Measurements from ENCODE around the gene FRK.
"Not testable (repeated sequence)": the region's sequence is repeated elsewhere in the genome, so short reads cannot be mapped to it uniquely, and the experiment has no call there.

Gene FRK

GRCh38 chr6:115928000-115928399 lies 132.7 kb downstream of the FRK start:
- H3K27me3 ChIP-seq (ENCODE audit: insufficient read depth, low read length); H3K27ac ChIP-seq (ENCODE audit: low read length); H3K4me3 ChIP-seq (ENCODE audit: low read length); H3K9ac ChIP-seq (ENCODE audit: low read depth, low read length); H3K4me1 ChIP-seq (ENCODE audit: insufficient read depth, low read length); H3K36me3 ChIP-seq (ENCODE audit: insufficient read depth, low read depth, low read length); H3K9me3 ChIP-seq (ENCODE audit: insufficient read depth, low read depth, low read length): not testable (repeated sequence)

- no peaks in the 10 kb centered on the region for H3K36me3 ChIP-seq (ENCODE audit: insufficient read depth, low read depth, low read length)
- H3K4me3 ChIP-seq (ENCODE audit: low read length) = no peak overlapping the region
- H3K27ac ChIP-seq (ENCODE audit: low read length) = no peak overlapping the region
- no peaks in the 10 kb centered on the region for H3K9me3 ChIP-seq (ENCODE audit: insufficient read depth, low read depth, low read length)
- no peaks in the 10 kb centered on the region for H3K4me1 ChIP-seq (ENCODE audit: insufficient read depth, low read length)
- no peaks in the 10 kb centered on the region for H3K27me3 ChIP-seq (ENCODE audit: insufficient read depth, low read length)
- H3K9ac ChIP-seq (ENCODE audit: low read depth, low read length) = no peak overlapping the region
Measured at GRCh38 chr6:115922971-115923370, 137.7 kb downstream of the FRK start.

GRCh38 chr6:115914098-115914497 lies 146.6 kb downstream of the FRK start:
- Histone ChIP-seq H3K27me3 (ENCODE audit: insufficient read depth, low read length) (no peaks in the 10 kb centered on the region), H3K27ac (ENCODE audit: low read length) (no peak overlapping the region), H3K9me3 (ENCODE audit: insufficient read depth, low read depth, low read length) (no peaks in the 10 kb centered on the region), H3K4me1 (ENCODE audit: insufficient read depth, low read length) (no peaks in the 10 kb centered on the region), H3K36me3 (ENCODE audit: insufficient read depth, low read depth, low read length) (no peaks in the 10 kb centered on the region), H3K4me3 (ENCODE audit: low read length) (no peak overlapping the region), H3K9ac (ENCODE audit: low read depth, low read length) (no peak overlapping the region)

- Histone ChIP-seq H3K36me3 (ENCODE audit: insufficient read depth, low read depth, low read length) (no peaks in the 10 kb centered on the region), H3K27ac (ENCODE audit: low read length) (no peak overlapping the region), H3K4me1 (ENCODE audit: insufficient read depth, low read length) (no peaks in the 10 kb centered on the region), H3K9ac (ENCODE audit: low read depth, low read length) (no peak overlapping the region), H3K4me3 (ENCODE audit: low read length) (no peak overlapping the region), H3K27me3 (ENCODE audit: insufficient read depth, low read length) (no peaks in the 10 kb centered on the region), H3K9me3 (ENCODE audit: insufficient read depth, low read depth, low read length) (no peaks in the 10 kb centered on the region)
Measured at GRCh38 chr6:115909923-115910546, 150.7 kb downstream of the FRK start.

- Histone ChIP-seq H3K27me3 (ENCODE audit: insufficient read depth, low read length) (no peaks in the 10 kb centered on the region), H3K4me1 (ENCODE audit: insufficient read depth, low read length) (no peaks in the 10 kb centered on the region), H3K27ac (ENCODE audit: low read length) (no peak overlapping the region), H3K9me3 (ENCODE audit: insufficient read depth, low read depth, low read length) (no peaks in the 10 kb centered on the region), H3K9ac (ENCODE audit: low read depth, low read length) (no peak overlapping the region), H3K36me3 (ENCODE audit: insufficient read depth, low read depth, low read length) (no peaks in the 10 kb centered on the region), H3K4me3 (ENCODE audit: low read length) (no peak overlapping the region)
Measured at GRCh38 chr6:115908906-115909559, 151.7 kb downstream of the FRK start.

GRCh38 chr6:115905471-115905870 lies 155.2 kb downstream of the FRK start:
- Histone ChIP-seq H3K9ac (ENCODE audit: low read depth, low read length) (no peak overlapping the region), H3K4me3 (ENCODE audit: low read length) (no peak overlapping the region), H3K4me1 (ENCODE audit: insufficient read depth, low read length) (no peaks in the 10 kb centered on the region), H3K9me3 (ENCODE audit: insufficient read depth, low read depth, low read length) (no peaks in the 10 kb centered on the region), H3K27ac (ENCODE audit: low read length) (no peak overlapping the region), H3K36me3 (ENCODE audit: insufficient read depth, low read depth, low read length) (no peaks in the 10 kb centered on the region), H3K27me3 (ENCODE audit: insufficient read depth, low read length) (no peaks in the 10 kb centered on the region)

- Histone ChIP-seq H3K9ac (ENCODE audit: low read depth, low read length) (no peak overlapping the region), H3K9me3 (ENCODE audit: insufficient read depth, low read depth, low read length) (no peaks in the 10 kb centered on the region), H3K27me3 (ENCODE audit: insufficient read depth, low read length) (no peaks in the 10 kb centered on the region), H3K4me3 (ENCODE audit: low read length) (no peak overlapping the region), H3K27ac (ENCODE audit: low read length) (no peak overlapping the region), H3K4me1 (ENCODE audit: insufficient read depth, low read length) (no peaks in the 10 kb centered on the region), H3K36me3 (ENCODE audit: insufficient read depth, low read depth, low read length) (no peaks in the 10 kb centered on the region)
Measured at GRCh38 chr6:115902436-115902835, 158.3 kb downstream of the FRK start.

GRCh38 chr6:115901896-115902295 lies 158.8 kb downstream of the FRK start:
- H3K9ac ChIP-seq (ENCODE audit: low read depth, low read length) = no peak overlapping the region
- no peaks in the 10 kb centered on the region for H3K36me3 ChIP-seq (ENCODE audit: insufficient read depth, low read depth, low read length)
- no peak overlapping the region for H3K27ac ChIP-seq (ENCODE audit: low read length)
- H3K4me1 ChIP-seq (ENCODE audit: insufficient read depth, low read length) = no peaks in the 10 kb centered on the region
- no peak overlapping the region for H3K4me3 ChIP-seq (ENCODE audit: low read length)
- no peaks in the 10 kb centered on the region for H3K27me3 ChIP-seq (ENCODE audit: insufficient read depth, low read length)
- no peaks in the 10 kb centered on the region for H3K9me3 ChIP-seq (ENCODE audit: insufficient read depth, low read depth, low read length)

GRCh38 chr6:115899730-115900282 lies 160.9 kb downstream of the FRK start:
- Histone ChIP-seq H3K4me1 (ENCODE audit: insufficient read depth, low read length) (no peaks in the 10 kb centered on the region), H3K27me3 (ENCODE audit: insufficient read depth, low read length) (no peaks in the 10 kb centered on the region), H3K36me3 (ENCODE audit: insufficient read depth, low read depth, low read length) (no peaks in the 10 kb centered on the region), H3K27ac (ENCODE audit: low read length) (no peak overlapping the region), H3K4me3 (ENCODE audit: low read length) (no peak overlapping the region), H3K9me3 (ENCODE audit: insufficient read depth, low read depth, low read length) (no peaks in the 10 kb centered on the region), H3K9ac (ENCODE audit: low read depth, low read length) (no peak overlapping the region)

GRCh38 chr6:115898246-115898645 lies 162.4 kb downstream of the FRK start:
- no peaks in the 10 kb centered on the region for H3K36me3 ChIP-seq (ENCODE audit: insufficient read depth, low read depth, low read length)
- H3K9me3 ChIP-seq (ENCODE audit: insufficient read depth, low read depth, low read length) = no peaks in the 10 kb centered on the region
- no peaks in the 10 kb centered on the region for H3K27me3 ChIP-seq (ENCODE audit: insufficient read depth, low read length)
- H3K4me1 ChIP-seq (ENCODE audit: insufficient read depth, low read length) = no peaks in the 10 kb centered on the region
- H3K27ac ChIP-seq (ENCODE audit: low read length) = no peak overlapping the region
- H3K4me3 ChIP-seq (ENCODE audit: low read length) = no peak overlapping the region
- no peak overlapping the region for H3K9ac ChIP-seq (ENCODE audit: low read depth, low read length)

- Histone ChIP-seq H3K27ac (ENCODE audit: low read length) (no peak overlapping the region), H3K4me1 (ENCODE audit: insufficient read depth, low read length) (no peaks in the 10 kb centered on the region), H3K9me3 (ENCODE audit: insufficient read depth, low read depth, low read length) (no peaks in the 10 kb centered on the region), H3K9ac (ENCODE audit: low read depth, low read length) (no peak overlapping the region), H3K36me3 (ENCODE audit: insufficient read depth, low read depth, low read length) (no peaks in the 10 kb centered on the region), H3K4me3 (ENCODE audit: low read length) (no peak overlapping the region), H3K27me3 (ENCODE audit: insufficient read depth, low read length) (no peaks in the 10 kb centered on the region)
Measured at GRCh38 chr6:115896538-115897129, 164.1 kb downstream of the FRK start.

- H3K9ac ChIP-seq (ENCODE audit: low read depth, low read length) = no peak overlapping the region
- H3K27ac ChIP-seq (ENCODE audit: low read length) = no peak overlapping the region
- no peak overlapping the region for H3K4me3 ChIP-seq (ENCODE audit: low read length)
- H3K36me3 ChIP-seq (ENCODE audit: insufficient read depth, low read depth, low read length) = no peaks in the 10 kb centered on the region
- no peaks in the 10 kb centered on the region for H3K27me3 ChIP-seq (ENCODE audit: insufficient read depth, low read length)
- no peaks in the 10 kb centered on the region for H3K9me3 ChIP-seq (ENCODE audit: insufficient read depth, low read depth, low read length)
- H3K4me1 ChIP-seq (ENCODE audit: insufficient read depth, low read length) = no peaks in the 10 kb centered on the region
Measured at GRCh38 chr6:115894426-115894992, 166.2 kb downstream of the FRK start.
